CD14-positive monocyte (primary cell): Measurements from ENCODE around the gene COL11A1. TPM values are rescaled to one million over a fixed set of nuclear protein-coding genes. Genes with fewer than 3 reads are reported as not detected.

Experiments
- DNase-seq, 3 donors: peaks; one replicate each; pipeline ENCODE4 v3.0.0-alpha.2; 2011 to 2022
- H2AFZ ChIP-seq: 2 replicates; pipeline ENCODE4 v1.6.0; 2012; ENCODE audit warnings: mild to moderate bottlenecking, low read depth, low read length, inconsistent platforms; ENCODE audit not compliant: insufficient read depth, poor library complexity, severe bottlenecking
- H3K27ac ChIP-seq, 2 donors: 1 replicate in 1 of 2; 2 replicates in 1 of 2; pipeline ENCODE4 v1.5.1; 2012 to 2013; ENCODE audit warnings: low read length in 2 of 2, control low read depth in 1 of 2, inconsistent platforms in 1 of 2, low read depth in 1 of 2, mild to moderate bottlenecking in 1 of 2
- H3K27me3 ChIP-seq, 2 donors: one replicate each; pipeline versions ENCODE4 v1.6.0 to v1.6.1; 2011 to 2013; ENCODE audit warnings: low read length in 2 of 2; ENCODE audit not compliant: control insufficient read depth in 2 of 2, insufficient read depth in 2 of 2
- H3K36me3 ChIP-seq, 2 donors: replicated peaks in 1 of 2; 1 replicate in 1 of 2; 2 replicates in 1 of 2; pipeline versions ENCODE4 v1.5.1 to v1.6.1; 2012 to 2013; ENCODE audit warnings: low read length in 2 of 2, control low read depth in 1 of 2, inconsistent platforms in 1 of 2, mild to moderate bottlenecking in 1 of 2; ENCODE audit not compliant: insufficient read depth in 2 of 2, control insufficient read depth in 1 of 2
- H3K4me1 ChIP-seq, 2 donors: 1 replicate in 1 of 2; 2 replicates in 1 of 2; pipeline versions ENCODE4 v1.5.1 to v1.6.1; 2012 to 2013; ENCODE audit warnings: low read length in 2 of 2, control low read depth in 1 of 2, inconsistent platforms in 1 of 2, mild to moderate bottlenecking in 1 of 2, moderate library complexity in 1 of 2; ENCODE audit not compliant: insufficient read depth in 2 of 2, control insufficient read depth in 1 of 2
- H3K4me2 ChIP-seq: replicated peaks from 2 replicates; pipeline ENCODE3; 2012; ENCODE audit warnings: low read length, moderate library complexity, mild to moderate bottlenecking; ENCODE audit not compliant: poor library complexity, severe bottlenecking; ENCODE audit errors: extremely low read depth
- H3K4me3 ChIP-seq, 3 experiments: fragments of 200-600 bp in 1 of 3; sonication (generic) in 1 of 3; replicated peaks in 1 of 3; 1 replicate in 2 of 3; 2 replicates in 1 of 3; pipeline ENCODE4 v1.5.1; 2011 to 2013; ENCODE audit warnings: low read length in 3 of 3, mild to moderate bottlenecking in 3 of 3, control low read depth in 2 of 3, low read depth in 2 of 3, inconsistent platforms in 1 of 3, moderate library complexity in 1 of 3
- H3K79me2 ChIP-seq: 2 replicates; pipeline ENCODE4 v1.6.0; 2012; ENCODE audit warnings: mild to moderate bottlenecking, control low read depth, inconsistent platforms, low read length, moderate library complexity; ENCODE audit not compliant: insufficient read depth
- H3K9ac ChIP-seq: 2 replicates; pipeline ENCODE4 v1.6.0; 2017; ENCODE audit warnings: low read length, mild to moderate bottlenecking; ENCODE audit not compliant: insufficient read depth, poor library complexity, severe bottlenecking
- H3K9me3 ChIP-seq, 2 donors: replicated peaks in 1 of 2; 1 replicate in 1 of 2; 2 replicates in 1 of 2; pipeline versions ENCODE4 v1.5.1 to v1.6.1; 2012 to 2013; ENCODE audit warnings: low read length in 2 of 2, control low read depth in 1 of 2; ENCODE audit not compliant: control insufficient read depth in 1 of 2, insufficient read depth in 1 of 2
- H4K20me1 ChIP-seq: 2 replicates; pipeline ENCODE4 v1.6.0; 2012; ENCODE audit warnings: mild to moderate bottlenecking, low read length, control low read depth, moderate library complexity; ENCODE audit not compliant: insufficient read depth
- H3K27ac Mint-ChIP-seq, 7 donors: one replicate each; pipeline ENCODE4 v1.8.0; 2020; ENCODE audit warnings: mild to moderate bottlenecking in 7 of 7, mixed read lengths in 7 of 7, moderate library complexity in 6 of 7, inconsistent platforms in 2 of 7
- H3K27me3 Mint-ChIP-seq, 3 donors: one replicate each; pipeline ENCODE4 v1.8.0; 2021 to 2022; ENCODE audit warnings: low read depth in 3 of 3, mild to moderate bottlenecking in 3 of 3, mixed read lengths in 3 of 3, moderate library complexity in 3 of 3, inconsistent platforms in 1 of 3
- H3K36me3 Mint-ChIP-seq, 2 donors: one replicate each; pipeline ENCODE4 v1.8.0; 2020; ENCODE audit warnings: mixed read lengths in 2 of 2, inconsistent platforms in 1 of 2, mild to moderate bottlenecking in 1 of 2
- H3K4me1 Mint-ChIP-seq: one replicate; pipeline ENCODE4 v1.8.0; 2020; ENCODE audit warnings: mild to moderate bottlenecking, mixed read lengths
- H3K4me3 Mint-ChIP-seq, 2 donors: one replicate each; pipeline ENCODE4 v1.8.0; 2020; ENCODE audit warnings: mild to moderate bottlenecking in 2 of 2, mixed read lengths in 2 of 2, moderate library complexity in 1 of 2
- H3K9me3 Mint-ChIP-seq, 7 donors: one replicate each; pipeline ENCODE4 v1.8.0; 2020 to 2022; ENCODE audit warnings: mixed read lengths in 7 of 7, mild to moderate bottlenecking in 6 of 7, moderate library complexity in 6 of 7, inconsistent platforms in 2 of 7
- WGBS: methylation state at CpG from one replicate; pipeline ENCODE4 v1.1.5; 2013; ENCODE audit warnings: missing lambda C conversion rate; ENCODE audit not compliant: insufficient coverage; 5-methylcytosine and 5-hydroxymethylcytosine counted together
- intact Hi-C, 2 donors: fragments of 100-400 bp; cut with micrococcal nuclease; formaldehyde crosslinking; loops; one replicate each; pipeline versions ENCODE4 v1.15.0 to v1.15.1; 2023
- polyA plus RNA-seq, 3 donors: library from polyadenylated mRNA; depleted of rRNA in 1 of 3; unstranded in 2 of 3; stranded (reverse) in 1 of 3; fragments of 300-500 nt in 2 of 3; fragments of >200 nt in 1 of 3; fragmentation: Illumina TruSeq in 2 of 3; gene quantifications; 1 replicate in 2 of 3; 2 replicates in 1 of 3; pipeline ENCODE4 v1.2.3, GENCODE V29; 2012 to 2021
- TF ChIP-seq, protein P1 (sequence below): fragments of 200-600 bp; IDR thresholded peaks from one replicate; pipeline ENCODE4 v1.8.0; 2022; ENCODE audit warnings: antibody characterized with exemption, mild to moderate bottlenecking

COL11A1 gene
- polyA plus RNA-seq, 3 donors: not detected

DNA sequence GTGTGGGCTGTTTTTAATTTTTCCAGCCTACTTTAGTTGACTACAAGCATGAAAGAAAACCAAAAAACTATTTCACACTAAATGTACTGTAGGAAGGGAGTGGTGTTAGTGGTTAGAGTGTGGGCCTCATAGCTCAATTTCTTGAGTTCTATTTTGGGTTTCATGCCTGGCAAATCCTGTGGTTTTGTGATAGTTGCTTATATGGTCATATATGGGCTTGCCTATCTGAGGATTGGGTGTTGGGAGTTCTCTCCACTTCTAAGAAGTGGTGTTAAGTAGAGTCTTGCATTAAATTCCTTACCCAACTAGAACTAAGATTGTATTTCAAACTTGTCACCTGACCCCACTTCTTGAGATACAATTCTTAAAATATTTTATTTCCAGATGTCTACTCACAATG lies 37.8 kb upstream of the COL11A1 start:
- H3K27me3 Mint-ChIP-seq: no peaks in the 10 kb centered on the region

DNA sequence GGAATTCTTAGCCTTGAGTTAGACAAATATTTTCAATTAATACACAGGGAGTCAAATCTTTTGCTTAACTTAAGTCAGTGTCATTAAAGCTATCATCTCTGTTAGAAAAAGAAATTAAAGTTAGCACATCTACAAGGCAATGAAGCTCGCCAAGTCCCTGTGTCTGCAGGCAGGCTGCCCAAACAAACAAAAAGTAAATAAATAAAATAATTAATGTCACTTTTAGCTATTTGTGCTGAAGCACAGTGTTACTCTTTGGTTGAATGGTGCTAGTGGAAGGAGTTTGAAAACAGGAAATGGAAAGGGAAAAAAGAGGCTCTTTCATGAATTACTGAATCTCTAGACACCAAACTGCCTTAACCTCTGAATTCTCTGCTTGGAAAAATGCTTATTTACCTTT lies 37.1 kb upstream of the COL11A1 start:
- H3K36me3 Mint-ChIP-seq: no peaks in the 10 kb centered on the region
- peaks cover 0 to 3% (median 0%) of the 10 kb centered on the region in 7 donors for H3K9me3 Mint-ChIP-seq
- no peak overlapping the region for H3K4me3 ChIP-seq
- TF ChIP-seq, protein P1, sequence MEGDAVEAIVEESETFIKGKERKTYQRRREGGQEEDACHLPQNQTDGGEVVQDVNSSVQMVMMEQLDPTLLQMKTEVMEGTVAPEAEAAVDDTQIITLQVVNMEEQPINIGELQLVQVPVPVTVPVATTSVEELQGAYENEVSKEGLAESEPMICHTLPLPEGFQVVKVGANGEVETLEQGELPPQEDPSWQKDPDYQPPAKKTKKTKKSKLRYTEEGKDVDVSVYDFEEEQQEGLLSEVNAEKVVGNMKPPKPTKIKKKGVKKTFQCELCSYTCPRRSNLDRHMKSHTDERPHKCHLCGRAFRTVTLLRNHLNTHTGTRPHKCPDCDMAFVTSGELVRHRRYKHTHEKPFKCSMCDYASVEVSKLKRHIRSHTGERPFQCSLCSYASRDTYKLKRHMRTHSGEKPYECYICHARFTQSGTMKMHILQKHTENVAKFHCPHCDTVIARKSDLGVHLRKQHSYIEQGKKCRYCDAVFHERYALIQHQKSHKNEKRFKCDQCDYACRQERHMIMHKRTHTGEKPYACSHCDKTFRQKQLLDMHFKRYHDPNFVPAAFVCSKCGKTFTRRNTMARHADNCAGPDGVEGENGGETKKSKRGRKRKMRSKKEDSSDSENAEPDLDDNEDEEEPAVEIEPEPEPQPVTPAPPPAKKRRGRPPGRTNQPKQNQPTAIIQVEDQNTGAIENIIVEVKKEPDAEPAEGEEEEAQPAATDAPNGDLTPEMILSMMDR: no peak
- no peak overlapping the region for H2AFZ ChIP-seq
- no peak overlapping the region for H3K27ac Mint-ChIP-seq
- WGBS: no CpG with 5 or more reads among the region's 1 CpG
- no peaks in the 10 kb centered on the region for H3K27me3 ChIP-seq
- no peaks in the 10 kb centered on the region for H3K79me2 ChIP-seq
- H3K4me2 ChIP-seq: no peak overlapping the region
- intact Hi-C loops: no loop called here
- H3K36me3 ChIP-seq: no peaks in the 10 kb centered on the region
- no peak overlapping the region for H3K4me3 Mint-ChIP-seq
- H3K9ac ChIP-seq: no peak overlapping the region
- H3K4me1 Mint-ChIP-seq: no peaks in the 10 kb centered on the region
- no peaks in the 10 kb centered on the region for H4K20me1 ChIP-seq
- no peaks in the 10 kb centered on the region for H3K9me3 ChIP-seq
- H3K4me1 ChIP-seq: no peaks in the 10 kb centered on the region
- no peak for DNase-seq
- no peaks in the 10 kb centered on the region for H3K27me3 Mint-ChIP-seq
- no peak overlapping the region for H3K27ac ChIP-seq

More for the DNA sequence above, 37.8 kb upstream of the COL11A1 start:
- Histone ChIP-seq H3K4me3 (no peak overlapping the region), H3K9ac (no peak overlapping the region), H3K4me2 (no peak overlapping the region), H3K9me3 (no peaks in the 10 kb centered on the region), H2AFZ (no peak overlapping the region), H3K79me2 (no peaks in the 10 kb centered on the region), H3K4me1 (no peaks in the 10 kb centered on the region), H3K27ac (no peak overlapping the region), H3K36me3 (no peaks in the 10 kb centered on the region), H4K20me1 (no peaks in the 10 kb centered on the region), H3K27me3 (no peaks in the 10 kb centered on the region)
- TF ChIP-seq, protein P1: no peak
- Mint-ChIP-seq H3K4me1 (no peaks in the 10 kb centered on the region), H3K4me3 (no peak overlapping the region), H3K36me3 (no peaks in the 10 kb centered on the region), H3K9me3 (peaks cover 0 to 3% (median 0%) of the 10 kb centered on the region in 7 donors), H3K27ac (no peak overlapping the region)
- intact Hi-C loops: no loop called here
- DNase-seq: no peak
